AG09319 (cell line): Measurements from ENCODE around the gene USP44.
"Not testable (repeated sequence)": the region's sequence is repeated elsewhere in the genome, so short reads cannot be mapped to it uniquely, and the experiment has no call there.

Experiments used
- DNase-seq: peaks from one replicate; pipeline ENCODE4 v3.0.0-alpha.2; 2010; ENCODE audit warnings: low read depth; ENCODE audit errors: extremely low read depth
- TF ChIP-seq, protein P1 (sequence below): IDR thresholded peaks from 2 replicates; pipeline ENCODE4 v1.5.1; 2011; ENCODE audit warnings: low read depth, mild to moderate bottlenecking, inconsistent platforms, low read length, moderate library complexity

The USP44 gene

DNA sequence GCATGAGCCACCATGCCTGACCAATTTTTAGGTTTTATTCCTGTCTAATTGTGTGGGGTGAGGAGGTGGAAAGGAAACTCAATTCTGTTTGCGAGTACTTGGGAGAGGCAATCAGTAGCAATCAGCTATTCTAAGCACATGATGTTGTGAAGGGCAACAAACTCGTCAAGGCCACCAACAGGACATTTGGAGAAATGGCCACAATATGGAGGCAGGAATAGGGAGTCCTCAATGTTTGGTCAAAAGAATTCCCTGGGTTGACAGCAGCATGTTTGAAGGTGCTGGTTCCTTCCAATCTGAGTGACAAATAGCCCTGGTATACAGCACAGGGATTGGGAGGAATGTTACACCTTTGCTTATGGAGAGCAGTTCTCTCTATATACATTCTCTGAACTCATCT, 32.7 kb upstream of the USP44 start:
- TF ChIP-seq, protein P1, sequence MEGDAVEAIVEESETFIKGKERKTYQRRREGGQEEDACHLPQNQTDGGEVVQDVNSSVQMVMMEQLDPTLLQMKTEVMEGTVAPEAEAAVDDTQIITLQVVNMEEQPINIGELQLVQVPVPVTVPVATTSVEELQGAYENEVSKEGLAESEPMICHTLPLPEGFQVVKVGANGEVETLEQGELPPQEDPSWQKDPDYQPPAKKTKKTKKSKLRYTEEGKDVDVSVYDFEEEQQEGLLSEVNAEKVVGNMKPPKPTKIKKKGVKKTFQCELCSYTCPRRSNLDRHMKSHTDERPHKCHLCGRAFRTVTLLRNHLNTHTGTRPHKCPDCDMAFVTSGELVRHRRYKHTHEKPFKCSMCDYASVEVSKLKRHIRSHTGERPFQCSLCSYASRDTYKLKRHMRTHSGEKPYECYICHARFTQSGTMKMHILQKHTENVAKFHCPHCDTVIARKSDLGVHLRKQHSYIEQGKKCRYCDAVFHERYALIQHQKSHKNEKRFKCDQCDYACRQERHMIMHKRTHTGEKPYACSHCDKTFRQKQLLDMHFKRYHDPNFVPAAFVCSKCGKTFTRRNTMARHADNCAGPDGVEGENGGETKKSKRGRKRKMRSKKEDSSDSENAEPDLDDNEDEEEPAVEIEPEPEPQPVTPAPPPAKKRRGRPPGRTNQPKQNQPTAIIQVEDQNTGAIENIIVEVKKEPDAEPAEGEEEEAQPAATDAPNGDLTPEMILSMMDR, result no peak
- DNase-seq, result no peak

- DNase-seq, result no peak
- TF ChIP-seq, protein P1, result peak; percentile 61
These were observed 31.2 kb upstream of the USP44 start for GRCh38 chr12:95582230-95583058.

DNA sequence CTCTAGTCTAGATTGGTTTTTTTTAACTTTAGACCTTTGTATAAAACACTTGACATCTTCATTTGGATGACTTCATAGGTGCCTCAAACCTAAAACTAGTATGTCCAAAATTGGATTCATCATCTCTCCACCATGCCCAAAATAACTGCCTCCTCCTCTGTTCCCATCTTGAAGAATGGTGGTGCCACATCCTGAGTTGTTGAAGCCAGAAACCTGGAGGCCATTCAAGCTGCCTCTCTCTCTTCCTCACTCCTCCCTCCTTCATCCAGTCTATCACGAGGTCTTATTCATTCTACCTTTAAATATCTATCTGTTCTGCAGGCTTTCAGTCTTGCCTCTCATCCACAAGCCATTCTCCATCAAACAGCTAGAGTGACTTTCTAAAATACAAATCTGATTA, 26.5 kb upstream of the USP44 start:
- TF ChIP-seq, protein P1, result no peak
- no peak for DNase-seq

- TF ChIP-seq, protein P1, result peak; percentile 78
- DNase-seq, result peak; percentile 7
These were observed 23.6 kb upstream of the USP44 start for GRCh38 chr12:95574799-95575452.

DNA sequence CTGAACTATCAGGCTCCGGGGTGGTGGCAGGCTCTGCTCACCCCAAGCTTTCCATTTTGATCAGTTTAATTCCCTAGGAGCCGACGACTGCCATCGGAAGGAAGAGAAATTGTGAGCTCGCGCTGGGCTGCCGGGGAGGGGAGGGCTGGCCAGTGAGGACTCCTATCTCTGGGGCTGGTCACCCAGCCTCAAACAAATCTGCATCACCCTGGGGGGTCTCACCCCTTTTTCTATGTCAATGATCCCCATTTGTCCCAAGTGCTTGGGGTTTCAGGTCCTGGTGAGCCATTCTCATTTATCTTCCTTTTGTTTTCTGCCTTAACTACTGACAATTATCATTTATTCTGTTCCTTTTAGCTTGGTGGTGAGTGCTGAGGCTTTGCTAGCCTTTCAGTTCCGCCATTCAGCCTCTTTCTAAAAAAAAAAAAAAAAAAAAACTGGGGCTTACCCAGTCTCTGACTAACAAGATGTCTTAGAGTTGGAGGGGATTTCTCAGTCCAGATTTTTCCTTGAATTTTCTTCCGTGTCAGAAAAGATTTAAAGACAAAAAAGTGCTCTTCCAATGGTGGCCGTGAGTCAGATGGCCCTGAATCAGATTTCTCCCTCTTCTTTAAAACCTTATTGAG, 22.8 kb upstream of the USP44 start:
- TF ChIP-seq, protein P1, result no peak

GRCh38 chr12:95571369-95571768, 20.1 kb upstream of the USP44 start:
- no peak for DNase-seq
- TF ChIP-seq, protein P1, result no peak

More for the DNA sequence above, 22.8 kb upstream of the USP44 start:
- DNase-seq, result no peak

GRCh38 chr12:95568045-95568444, 16.8 kb upstream of the USP44 start:
- not testable (repeated sequence) for DNase-seq
